ENCODE measurements around the gene SNX5.

DNA sequence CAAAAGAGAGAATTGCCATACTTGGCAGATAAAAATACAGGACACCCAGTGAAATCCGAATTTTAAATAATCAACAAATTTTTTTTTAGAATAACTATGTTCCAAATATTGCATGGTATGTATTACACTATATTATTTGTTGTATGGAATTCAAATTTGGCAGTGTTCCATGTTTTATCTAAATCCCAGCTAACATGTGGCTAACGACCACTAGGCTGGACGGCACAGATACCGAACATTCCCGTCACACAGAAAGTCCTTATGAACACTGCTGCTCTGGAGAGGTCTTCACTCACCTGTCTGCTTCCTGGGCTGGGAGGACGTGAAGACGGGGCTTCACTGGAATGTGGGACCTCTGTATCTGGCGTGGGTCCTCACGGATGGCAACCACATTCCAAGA, 32.8 kb downstream of the SNX5 start:
- TF ChIP-seq, protein P1, sequence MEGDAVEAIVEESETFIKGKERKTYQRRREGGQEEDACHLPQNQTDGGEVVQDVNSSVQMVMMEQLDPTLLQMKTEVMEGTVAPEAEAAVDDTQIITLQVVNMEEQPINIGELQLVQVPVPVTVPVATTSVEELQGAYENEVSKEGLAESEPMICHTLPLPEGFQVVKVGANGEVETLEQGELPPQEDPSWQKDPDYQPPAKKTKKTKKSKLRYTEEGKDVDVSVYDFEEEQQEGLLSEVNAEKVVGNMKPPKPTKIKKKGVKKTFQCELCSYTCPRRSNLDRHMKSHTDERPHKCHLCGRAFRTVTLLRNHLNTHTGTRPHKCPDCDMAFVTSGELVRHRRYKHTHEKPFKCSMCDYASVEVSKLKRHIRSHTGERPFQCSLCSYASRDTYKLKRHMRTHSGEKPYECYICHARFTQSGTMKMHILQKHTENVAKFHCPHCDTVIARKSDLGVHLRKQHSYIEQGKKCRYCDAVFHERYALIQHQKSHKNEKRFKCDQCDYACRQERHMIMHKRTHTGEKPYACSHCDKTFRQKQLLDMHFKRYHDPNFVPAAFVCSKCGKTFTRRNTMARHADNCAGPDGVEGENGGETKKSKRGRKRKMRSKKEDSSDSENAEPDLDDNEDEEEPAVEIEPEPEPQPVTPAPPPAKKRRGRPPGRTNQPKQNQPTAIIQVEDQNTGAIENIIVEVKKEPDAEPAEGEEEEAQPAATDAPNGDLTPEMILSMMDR (IDR thresholded peaks at IDR 0.05 in 4 of 5, conservative IDR thresholded peaks at IDR 0.05 in 1 of 5): no peak
- TF ChIP-seq POLR2A (IDR thresholded peaks at IDR 0.05): no peak

Measured in gastrocnemius medialis (tissue), 4 donors.